HG03139 (cell line): Measurements from ENCODE around the gene CDH3.
"Not testable (repeated sequence)": the region's sequence is repeated elsewhere in the genome, so short reads cannot be mapped to it uniquely, and the experiment has no call there.

Experiments
- ATAC-seq: cut with Tn5 transposase; IDR thresholded peaks from one replicate; pipeline ENCODE4 v1.9.1; 2021; ENCODE audit not compliant: unreplicated experiment

Gene CDH3

GRCh38 chr16:68698091-68698490 lies 53.0 kb downstream of the CDH3 start:
- ATAC-seq: no peak

GRCh38 chr16:68700120-68700519 lies 55.0 kb downstream of the CDH3 start:
- no peak for ATAC-seq

DNA sequence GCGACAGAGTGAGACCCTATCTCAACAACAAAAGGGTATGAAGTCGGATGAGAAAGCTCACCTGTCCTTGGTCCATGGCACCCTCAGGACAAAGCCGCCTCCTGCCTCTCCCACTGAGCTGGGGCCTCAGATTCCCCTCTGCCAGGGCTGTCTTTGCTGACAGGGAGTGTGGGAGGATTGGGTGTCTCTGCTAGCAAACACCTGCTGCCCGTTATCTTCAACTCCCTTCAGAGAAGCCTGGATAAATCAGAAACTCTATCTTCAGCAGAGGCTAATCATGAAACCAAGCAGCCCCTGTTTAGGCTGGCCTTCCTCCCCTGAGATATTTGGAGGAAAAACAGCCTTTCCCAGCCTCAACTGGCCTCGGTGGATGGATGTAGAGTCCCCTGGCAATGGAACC lies 55.7 kb downstream of the CDH3 start:
- ATAC-seq: no peak

DNA sequence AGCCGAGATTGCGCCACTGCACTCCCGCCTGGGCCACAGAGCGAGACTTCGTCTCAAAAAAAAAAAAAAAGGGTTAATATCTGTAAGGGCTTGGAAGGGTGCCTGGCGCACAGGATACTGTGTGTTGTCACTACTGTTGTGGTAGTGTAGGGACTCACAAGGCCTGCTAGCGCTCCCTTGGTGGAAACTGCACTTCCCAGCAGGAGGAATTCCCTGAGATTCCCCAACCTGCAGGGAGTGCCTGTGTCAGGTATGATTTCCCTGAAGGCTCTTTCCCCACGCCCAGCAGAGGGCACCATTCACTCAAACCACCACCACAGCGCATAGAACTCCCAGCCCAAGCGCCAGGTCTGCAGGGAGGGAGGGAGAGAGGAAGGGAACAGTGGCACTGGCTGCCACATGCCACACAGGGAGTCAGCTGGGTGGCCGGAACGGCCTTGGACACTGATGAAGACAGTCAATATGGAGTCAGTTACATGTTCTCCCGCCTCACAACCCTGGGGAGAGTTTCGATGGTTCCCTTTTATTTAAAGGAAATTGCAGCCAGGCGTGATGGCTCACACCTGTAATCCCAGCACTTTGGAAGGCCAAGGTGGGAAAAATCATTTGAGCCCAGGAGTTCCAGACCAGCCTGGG lies 59.2 kb downstream of the CDH3 start:
- no peak for ATAC-seq

DNA sequence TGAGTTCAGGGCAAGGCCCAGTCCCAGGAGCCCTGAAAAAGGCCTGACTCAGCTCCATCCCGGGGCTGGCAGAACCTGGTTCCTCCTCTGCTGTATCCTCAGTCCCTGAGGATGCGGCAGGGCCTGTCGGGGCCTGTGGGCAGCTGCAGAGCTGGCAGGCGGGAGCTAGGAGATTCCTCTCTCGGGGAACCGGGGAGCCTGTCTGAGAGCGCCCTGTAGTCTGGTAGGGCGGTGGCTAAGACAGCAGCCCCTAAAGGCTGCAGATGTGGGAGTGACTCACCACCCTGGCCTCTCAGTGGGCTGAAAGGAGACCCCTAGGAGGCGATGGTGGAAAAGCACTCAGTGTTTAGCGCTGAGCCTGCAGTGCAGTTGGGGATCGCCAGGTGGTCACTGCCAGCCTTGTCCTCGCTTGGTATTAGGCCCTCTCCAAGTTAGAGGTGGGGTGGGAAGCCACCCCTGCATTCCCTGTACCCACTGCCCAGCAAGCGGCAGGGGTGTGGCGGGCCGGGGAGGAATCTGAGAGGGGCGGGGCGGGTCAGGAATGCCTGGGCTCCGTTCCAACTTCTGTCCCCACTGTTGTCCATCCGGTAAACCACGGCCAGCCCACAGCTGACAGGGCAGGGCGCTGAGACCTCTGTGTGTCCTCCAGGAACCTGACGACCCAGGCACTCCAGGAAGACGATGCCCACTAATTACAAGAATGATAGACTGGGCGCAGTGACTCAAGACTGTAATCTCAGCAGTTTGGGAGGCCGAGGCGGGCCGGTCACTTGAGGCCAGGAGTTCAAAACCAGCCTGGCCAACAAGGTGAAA lies 62.4 kb downstream of the CDH3 start:
- no peak for ATAC-seq

DNA sequence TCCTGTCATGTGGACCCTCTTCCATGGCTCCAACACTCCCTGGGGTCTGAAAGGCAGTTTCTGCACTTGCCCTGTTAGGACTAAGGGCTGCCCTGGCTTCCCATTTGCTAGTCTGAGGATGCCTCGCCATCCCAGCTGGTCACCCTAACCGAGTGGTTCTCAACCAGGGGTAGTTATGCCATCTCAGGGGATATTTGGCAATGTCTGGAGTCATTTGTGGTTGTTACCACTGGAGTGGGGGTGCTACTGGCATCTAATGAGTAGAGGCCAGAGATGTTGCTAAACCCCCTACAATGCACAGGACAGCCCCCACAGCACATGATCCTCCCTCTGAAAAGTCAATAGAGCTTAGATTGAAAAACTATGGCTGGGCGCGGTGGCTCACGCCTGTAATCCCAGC lies 65.1 kb downstream of the CDH3 start:
- no peak for ATAC-seq

- ATAC-seq: no peak
Measured at GRCh38 chr16:68711421-68712139, 66.5 kb downstream of the CDH3 start.

DNA sequence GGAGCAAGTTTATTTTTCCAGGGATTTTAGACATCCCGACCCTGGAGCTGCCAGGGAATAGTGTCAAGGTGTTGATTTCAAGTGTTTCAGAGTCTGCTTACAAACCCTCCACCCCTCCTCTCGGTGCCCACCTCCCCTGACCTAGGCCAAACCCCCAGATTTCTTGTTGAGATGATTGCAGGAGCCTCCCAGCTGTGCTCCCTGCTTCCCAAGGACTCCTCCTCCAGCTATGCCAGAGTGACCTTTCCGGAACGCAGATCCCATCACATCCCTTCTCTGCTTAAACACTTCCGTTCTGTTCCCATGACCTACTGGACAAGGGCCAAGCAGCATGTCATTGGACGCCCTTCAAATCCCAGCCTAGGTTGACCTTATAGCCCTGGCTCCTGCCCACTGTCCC lies 68.3 kb downstream of the CDH3 start:
- ATAC-seq: no peak

- ATAC-seq: no peak
Measured at GRCh38 chr16:68715471-68715870, 70.4 kb downstream of the CDH3 start.

- not testable (repeated sequence) for ATAC-seq
Measured at GRCh38 chr16:68716516-68716915, 71.4 kb downstream of the CDH3 start.

- no peak for ATAC-seq
Measured at GRCh38 chr16:68717684-68718083, 72.6 kb downstream of the CDH3 start.

- no peak for ATAC-seq
Measured at GRCh38 chr16:68718590-68718989, 73.5 kb downstream of the CDH3 start.

- no peak for ATAC-seq
Measured at GRCh38 chr16:68719993-68720489, 74.9 kb downstream of the CDH3 start.

- ATAC-seq: no peak
Measured at GRCh38 chr16:68722119-68723024, 77.3 kb downstream of the CDH3 start.

DNA sequence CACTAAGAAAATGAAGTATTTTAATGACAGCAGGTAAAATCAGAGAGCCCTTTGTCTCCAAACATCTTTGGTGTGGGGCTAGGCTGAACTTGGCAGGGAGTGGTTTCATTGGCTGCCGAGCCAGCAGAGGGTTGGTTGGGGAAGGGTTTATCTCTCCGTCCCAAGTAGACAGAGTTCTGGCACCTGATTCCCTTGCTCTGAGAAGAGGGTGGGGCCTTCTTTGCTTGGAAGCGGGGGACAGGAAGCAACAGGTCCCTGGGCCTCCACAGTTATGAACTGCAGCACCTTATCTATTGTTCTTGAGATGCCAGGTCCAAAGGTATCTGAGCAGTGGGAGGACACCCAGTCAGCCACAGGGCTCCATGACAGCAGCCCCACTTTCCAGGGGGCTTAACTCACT lies 79.7 kb downstream of the CDH3 start:
- ATAC-seq: no peak

DNA sequence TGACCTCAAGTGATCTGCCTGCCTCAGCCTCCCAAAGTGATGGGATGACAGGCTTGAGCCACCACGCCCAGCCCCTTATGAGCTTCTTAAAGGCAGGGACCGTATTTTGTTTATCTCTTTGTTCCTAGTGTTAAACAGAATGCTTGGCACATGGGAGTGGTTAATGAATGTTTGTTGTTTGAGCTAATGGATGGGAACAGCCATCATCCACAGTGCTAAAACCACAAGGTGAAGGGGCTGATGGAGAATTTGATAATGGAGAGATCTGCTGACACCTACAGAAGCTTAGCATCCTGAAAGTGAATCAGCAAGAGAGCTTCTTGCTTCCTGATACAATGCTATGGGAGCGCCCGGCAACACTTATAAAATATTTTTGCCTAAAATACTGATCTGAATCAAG lies 83.4 kb downstream of the CDH3 start:
- no peak for ATAC-seq

DNA sequence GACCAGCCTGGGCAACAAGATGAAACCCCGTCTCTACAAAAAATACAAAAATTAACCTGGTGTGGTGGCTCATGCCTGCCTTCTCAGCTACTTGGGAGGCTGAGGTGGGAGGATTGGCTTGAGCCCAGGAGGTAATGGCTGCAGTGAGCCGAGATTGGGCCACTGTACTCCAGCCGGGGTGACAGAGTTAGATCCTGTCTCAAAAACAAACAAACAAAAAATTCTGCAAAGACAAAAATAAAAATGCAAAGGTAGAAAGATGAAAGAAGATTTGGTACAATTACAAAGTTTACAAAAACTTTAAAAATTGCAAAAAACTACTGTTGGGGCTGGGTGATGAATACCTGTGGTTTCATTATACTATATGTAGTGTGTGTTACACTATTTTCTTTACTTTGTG lies 86.5 kb downstream of the CDH3 start:
- ATAC-seq: no peak

DNA sequence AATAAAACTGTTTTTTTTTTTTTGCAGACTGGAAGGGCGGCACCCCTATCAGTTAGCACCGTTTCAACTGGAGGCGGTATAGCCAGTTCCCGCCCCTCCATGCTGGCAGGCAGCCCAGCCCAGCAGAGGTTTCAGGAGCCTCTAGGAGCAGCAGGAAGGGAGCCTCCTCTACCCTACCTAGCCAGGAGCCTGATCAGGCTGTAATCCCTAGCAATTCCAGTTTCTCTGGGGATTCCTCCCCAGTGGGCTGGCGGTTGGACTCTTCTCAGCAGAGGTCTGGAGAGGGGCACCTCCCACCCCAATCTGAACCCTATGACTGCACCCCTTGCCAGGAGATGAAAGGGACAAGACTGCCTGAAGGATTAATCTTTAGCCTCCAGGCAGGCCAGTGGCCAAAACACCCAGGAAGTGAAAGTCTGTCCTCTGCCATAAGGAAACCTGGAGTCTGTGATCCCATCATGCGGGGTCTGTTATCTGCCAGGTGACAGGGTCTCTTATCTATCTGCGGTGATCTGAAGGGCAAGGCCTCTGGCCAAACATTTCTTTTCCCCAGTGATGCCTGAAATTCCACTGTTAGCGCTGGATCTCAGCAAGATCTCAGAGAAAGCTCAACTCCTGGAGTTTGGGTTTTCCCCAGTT lies 87.1 kb downstream of the CDH3 start:
- ATAC-seq: no peak

- no peak for ATAC-seq
Measured at GRCh38 chr16:68732741-68733399, 87.8 kb downstream of the CDH3 start.

DNA sequence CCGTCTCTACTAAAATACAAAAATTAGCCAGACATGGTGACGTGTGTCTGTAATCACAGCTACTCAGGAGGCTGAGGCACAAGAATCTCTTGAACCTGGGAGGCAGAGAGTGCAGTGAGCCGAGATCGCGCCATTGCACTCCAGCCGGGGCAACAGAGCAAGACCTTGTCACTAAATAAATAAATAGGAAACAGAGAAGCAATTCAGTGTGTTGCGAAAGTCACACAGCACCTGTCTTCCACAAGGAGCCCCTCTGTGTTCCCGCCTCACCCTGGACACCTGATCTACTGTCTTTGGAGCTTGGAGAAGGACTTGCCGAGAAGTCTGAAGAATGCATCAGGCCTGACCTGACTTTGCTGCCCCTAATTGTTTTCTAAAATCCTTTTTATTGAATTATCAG lies 88.5 kb downstream of the CDH3 start:
- ATAC-seq: no peak
